Gastroesophageal sphincter (tissue), 2 donors: ENCODE measurements around the gene MGAT4A.

ENCODE experiments used
- EP300 ChIP-seq: sonication (generic); formaldehyde crosslinking; IDR thresholded peaks from one replicate; pipeline ENCODE4 v1.6.1; 2017; ENCODE audit warnings: antibody characterized with exemption, mild to moderate bottlenecking
- POLR2A ChIP-seq, 2 donors: fragments of 450-650 bp; IDR thresholded peaks; one replicate each; pipeline ENCODE4 v1.6.1; 2017; ENCODE audit warnings: antibody characterized with exemption in 2 of 2, mild to moderate bottlenecking in 2 of 2, moderate library complexity in 1 of 2

- TF ChIP-seq POLR2A (IDR thresholded peaks at IDR 0.05) (no peak), EP300 (no peak)
Measured at GRCh38 chr2:98705333-98705617, 25.7 kb downstream of the MGAT4A start.
